GM23338 (cell line): Measurements from ENCODE around the gene GTF2H4. TPM values are rescaled to one million over a fixed set of nuclear protein-coding genes. Genes with fewer than 3 reads are reported as not detected.
"Not testable (repeated sequence)": the region's sequence is repeated elsewhere in the genome, so short reads cannot be mapped to it uniquely, and the experiment has no call there.

ENCODE experiments used
- ATAC-seq: fragments of 200-7000 bp; cut with Tn5 transposase; 3 replicates; pipeline ENCODE4 v1.9.1; 2020
- DNase-seq: peaks from one replicate; pipeline ENCODE4 v3.0.0-alpha.2; 2015; ENCODE audit warnings: low spot score
- H2AFZ ChIP-seq: fragments of 200-600 bp; sonication (generic); 2 replicates; pipeline ENCODE4 v1.8.0; 2016; ENCODE audit warnings: antibody characterized with exemption, mild to moderate bottlenecking, moderate library complexity
- H3F3A ChIP-seq: fragments of 200-600 bp; sonication (generic); replicated peaks from 2 replicates; pipeline ENCODE4 v1.8.0; 2017; ENCODE audit warnings: antibody characterized with exemption, mixed run types, low read depth
- H3K27ac ChIP-seq: fragments of 200-600 bp; sonication (generic); 2 replicates; pipeline ENCODE4 v1.6.1; 2016; ENCODE audit warnings: low read depth
- H3K27me3 ChIP-seq: fragments of 200-600 bp; sonication (generic); 2 replicates; pipeline ENCODE4 v1.8.0; 2016; ENCODE audit warnings: mild to moderate bottlenecking, mixed run types, moderate library complexity; ENCODE audit not compliant: insufficient read depth
- H3K36me3 ChIP-seq: fragments of 200-600 bp; sonication (generic); 2 replicates; pipeline ENCODE4 v1.8.0; 2016; ENCODE audit warnings: mild to moderate bottlenecking; ENCODE audit not compliant: insufficient read depth
- H3K4me1 ChIP-seq: fragments of 200-600 bp; sonication (generic); 2 replicates; pipeline ENCODE4 v1.8.0; 2016; ENCODE audit warnings: mild to moderate bottlenecking, moderate library complexity; ENCODE audit not compliant: insufficient read depth
- H3K4me2 ChIP-seq: fragments of 200-600 bp; sonication (generic); 2 replicates; pipeline ENCODE4 v1.7.1; 2017; ENCODE audit warnings: mixed run types
- H3K4me3 ChIP-seq: fragments of 200-600 bp; sonication (generic); 2 replicates; pipeline ENCODE4 v1.6.1; 2016; ENCODE audit warnings: mixed run types
- H3K79me2 ChIP-seq: fragments of 200-600 bp; sonication (generic); replicated peaks from 2 replicates; pipeline ENCODE4 v1.8.0; 2017; ENCODE audit warnings: mild to moderate bottlenecking; ENCODE audit not compliant: insufficient read depth
- H3K9me2 ChIP-seq: fragments of 200-600 bp; sonication (generic); 2 replicates; pipeline ENCODE4 v1.8.0; 2017; ENCODE audit not compliant: insufficient read depth
- H4K20me1 ChIP-seq: fragments of 200-600 bp; sonication (generic); replicated peaks from 2 replicates; pipeline ENCODE4 v1.8.0; 2017; ENCODE audit warnings: mild to moderate bottlenecking; ENCODE audit not compliant: insufficient read depth
- H3K27ac Mint-ChIP-seq: 2 replicates; pipeline ENCODE4 v1.8.0; 2020; ENCODE audit warnings: inconsistent platforms, mild to moderate bottlenecking, moderate library complexity, mixed read lengths
- H3K27me3 Mint-ChIP-seq: 3 replicates; pipeline ENCODE4 v1.8.0; 2022; ENCODE audit warnings: low read depth, mild to moderate bottlenecking, moderate library complexity, mixed read lengths, inconsistent platforms; ENCODE audit not compliant: insufficient read depth, poor library complexity
- H3K36me3 Mint-ChIP-seq: 3 replicates; pipeline ENCODE4 v1.8.0; 2021; ENCODE audit warnings: low read depth, mild to moderate bottlenecking, inconsistent platforms, moderate library complexity, mixed read lengths
- H3K4me1 Mint-ChIP-seq: 3 replicates; pipeline ENCODE4 v1.8.0; 2020; ENCODE audit warnings: mild to moderate bottlenecking, inconsistent platforms, mixed read lengths
- H3K4me3 Mint-ChIP-seq: 3 replicates; pipeline ENCODE4 v1.8.0; 2021; ENCODE audit warnings: moderate library complexity, mild to moderate bottlenecking, inconsistent platforms, mixed read lengths
- H3K9me3 Mint-ChIP-seq: 3 replicates; pipeline ENCODE4 v1.8.0; 2020; ENCODE audit warnings: moderate library complexity, mild to moderate bottlenecking, inconsistent platforms, mixed read lengths
- CREB1 ChIP-seq: fragments of 250-450 bp; sonication (Bioruptor Pico); IDR thresholded peaks from 2 replicates; pipeline ENCODE4 v1.5.0; 2020; ENCODE audit warnings: low read depth, mild to moderate bottlenecking, moderate library complexity
- ETS1 ChIP-seq: IDR thresholded peaks from 2 replicates; pipeline ENCODE4 v1.6.1; 2016; ENCODE audit warnings: antibody characterized with exemption
- NANOG ChIP-seq: IDR thresholded peaks from 2 replicates; pipeline ENCODE4 v1.6.1; 2016; ENCODE audit warnings: antibody characterized with exemption, borderline replicate concordance
- REST ChIP-seq: IDR thresholded peaks from one replicate; pipeline ENCODE4 v1.6.1; 2018; ENCODE audit warnings: antibody characterized with exemption; ENCODE audit not compliant: unreplicated experiment
- STAT1 ChIP-seq: IDR thresholded peaks from one replicate; pipeline ENCODE4 v1.6.1; 2016; ENCODE audit warnings: antibody characterized with exemption; ENCODE audit not compliant: unreplicated experiment
- ZNF114 ChIP-seq: fragments of 250-450 bp; sonication (Bioruptor Pico); IDR thresholded peaks from 2 replicates; pipeline ENCODE4 v1.5.0; 2020; ENCODE audit warnings: mild to moderate bottlenecking, moderate library complexity
- polyA plus RNA-seq: library from polyadenylated mRNA; unstranded; fragments of >200 nt; fragmentation: Nextera tagmentation; extraction: Ambion mirVana; gene quantifications from 2 replicates; pipeline ENCODE4 v1.2.1, GENCODE V29; 2016
- total RNA-seq: library from RNA; depleted of rRNA; stranded (reverse); fragments of >200 nt; shearing (Covaris generic); gene quantifications from 2 replicates; pipeline ENCODE4 v1.2.3, GENCODE V29; 2014

GTF2H4 gene
- total and polyA plus RNA-seq, 2 experiments from 2014 or later = 14.8 to 32.6 TPM

- TF ChIP-seq REST = no peak
These were observed 18.6 kb downstream of the GTF2H4 start (continued) for GRCh38 chr6:30926644-30927043.

GRCh38 chr6:30927080-30927479 is 19.1 kb downstream of the GTF2H4 start:
- H3K36me3 ChIP-seq, H3K4me1 ChIP-seq, H2AFZ ChIP-seq, H3K27me3 ChIP-seq, H3F3A ChIP-seq, ATAC-seq, H3K4me2 ChIP-seq, H3K9me2 ChIP-seq, H4K20me1 ChIP-seq, H3K27ac Mint-ChIP-seq, H3K27ac ChIP-seq, H3K79me2 ChIP-seq, H3K4me3 ChIP-seq, DNase-seq, H3K4me3 Mint-ChIP-seq: not testable (repeated sequence)
- H3K36me3 Mint-ChIP-seq = peaks cover 54% of the 10 kb centered on the region
- H3K27me3 Mint-ChIP-seq = peaks cover 16% of the 10 kb centered on the region
- H3K4me1 Mint-ChIP-seq = peaks cover 20% of the 10 kb centered on the region
- peaks cover 14% of the 10 kb centered on the region for H3K9me3 Mint-ChIP-seq

- Histone ChIP-seq H3K79me2 (no peaks in the 10 kb centered on the region), H3F3A (no peaks in the 10 kb centered on the region), H3K9me2 (no peaks in the 10 kb centered on the region), H2AFZ (no peak overlapping the region), H3K36me3 (no peaks in the 10 kb centered on the region), H3K4me1 (no peaks in the 10 kb centered on the region), H3K4me2 (no peak overlapping the region), H3K27me3 (no peaks in the 10 kb centered on the region), H3K27ac (no peak overlapping the region), H3K4me3 (no peak overlapping the region), H4K20me1 (no peaks in the 10 kb centered on the region; the same call in 1 of the 2 replicates)
- DNase-seq (no peak), ATAC-seq (no peak)
- Mint-ChIP-seq H3K4me3 (no peak overlapping the region), H3K4me1 (peaks cover 6% of the 10 kb centered on the region; the same call in 2 of the 3 replicates), H3K9me3 (peaks cover 14% of the 10 kb centered on the region), H3K27ac (no peak overlapping the region), H3K36me3 (peaks cover 39% of the 10 kb centered on the region), H3K27me3 (peaks cover 13% of the 10 kb centered on the region)
- TF ChIP-seq STAT1 (no peak), ZNF114 (CRISPR knock-in tag) (no peak), ETS1 (no peak), NANOG (no peak), CREB1 (CRISPR knock-in tag) (no peak), REST (no peak)
These were observed 20.7 kb downstream of the GTF2H4 start for GRCh38 chr6:30928677-30929076.
